KMS-11 (cell line): ENCODE results near the gene TMEM145.

Source experiments
- H2AFZ ChIP-seq: fragments of 200-600 bp; sonication (generic); 2 replicates; pipeline ENCODE4 v1.6.1; 2016; ENCODE audit warnings: antibody characterized with exemption, mixed run types, low read depth
- H3K27ac ChIP-seq: fragments of 200-600 bp; sonication (generic); 2 replicates; pipeline ENCODE4 v1.6.1; 2016; ENCODE audit warnings: mild to moderate bottlenecking, mixed run types
- H3K27me3 ChIP-seq: fragments of 200-600 bp; sonication (generic); 2 replicates; pipeline ENCODE4 v1.6.1; 2017; ENCODE audit warnings: mild to moderate bottlenecking, low read depth, mixed run types, moderate library complexity; ENCODE audit not compliant: insufficient read depth
- H3K36me3 ChIP-seq: fragments of 200-600 bp; sonication (generic); 2 replicates; pipeline ENCODE4 v1.6.1; 2017; ENCODE audit warnings: mild to moderate bottlenecking, mixed run types; ENCODE audit not compliant: insufficient read depth
- H3K4me1 ChIP-seq: fragments of 200-600 bp; sonication (generic); 2 replicates; pipeline ENCODE4 v1.6.1; 2016; ENCODE audit warnings: mild to moderate bottlenecking, low read depth, mixed run types; ENCODE audit not compliant: poor library complexity, severe bottlenecking
- H3K4me2 ChIP-seq: fragments of 200-600 bp; sonication (generic); 2 replicates; pipeline ENCODE4 v1.7.0; 2016; ENCODE audit warnings: mild to moderate bottlenecking, mixed run types
- H3K4me3 ChIP-seq: fragments of 200-600 bp; sonication (generic); IDR thresholded peaks from 2 replicates; pipeline ENCODE4 v1.6.1; 2017; ENCODE audit warnings: low read depth, low read length, mixed read lengths; ENCODE audit not compliant: insufficient read depth
- H3K79me2 ChIP-seq: fragments of 200-600 bp; sonication (generic); 2 replicates; pipeline ENCODE4 v1.6.1; 2016; ENCODE audit warnings: low read depth, mixed run types; ENCODE audit not compliant: insufficient read depth
- H3K9ac ChIP-seq: fragments of 200-600 bp; sonication (generic); 2 replicates; pipeline ENCODE4 v1.6.1; 2016; ENCODE audit warnings: mild to moderate bottlenecking, mixed run types
- H4K20me1 ChIP-seq: fragments of 200-600 bp; sonication (generic); 2 replicates; pipeline ENCODE4 v1.6.1; 2016; ENCODE audit warnings: mild to moderate bottlenecking, mixed run types; ENCODE audit not compliant: insufficient read depth
- CTCF ChIP-seq: fragments of 200-600 bp; sonication (generic); conservative IDR thresholded peaks from 2 replicates; pipeline ENCODE4 v1.6.1; 2017; ENCODE audit warnings: low read depth, mild to moderate bottlenecking, antibody characterized with exemption, low read length, moderate library complexity, mixed read lengths

TMEM145 gene

GRCh38 chr19:42343344-42344110 is 30.4 kb downstream of the TMEM145 start:
- H3K9ac ChIP-seq = no peak overlapping the region
- no peaks in the 10 kb centered on the region for H3K36me3 ChIP-seq
- H3K27ac ChIP-seq = no peak overlapping the region
- no peaks in the 10 kb centered on the region for H3K79me2 ChIP-seq
- H4K20me1 ChIP-seq = no peaks in the 10 kb centered on the region
- no peaks in the 10 kb centered on the region for H3K4me1 ChIP-seq
- H3K4me3 ChIP-seq = no peak overlapping the region
- no peaks in the 10 kb centered on the region for H3K27me3 ChIP-seq
- H2AFZ ChIP-seq = no peak overlapping the region
- no peak; the same call in 1 of the 2 replicates for TF ChIP-seq CTCF
- H3K4me2 ChIP-seq = no peak overlapping the region

- Histone ChIP-seq H2AFZ (no peak overlapping the region), H3K4me1 (no peaks in the 10 kb centered on the region), H4K20me1 (no peaks in the 10 kb centered on the region), H3K27ac (no peak overlapping the region), H3K79me2 (no peaks in the 10 kb centered on the region), H3K36me3 (no peaks in the 10 kb centered on the region), H3K4me2 (no peak overlapping the region), H3K4me3 (no peak overlapping the region), H3K9ac (no peak overlapping the region), H3K27me3 (no peaks in the 10 kb centered on the region)
- no peak for TF ChIP-seq CTCF
These were observed 31.3 kb downstream of the TMEM145 start for GRCh38 chr19:42344336-42344893.

- Histone ChIP-seq H3K79me2 (no peaks in the 10 kb centered on the region), H4K20me1 (no peaks in the 10 kb centered on the region), H3K36me3 (no peaks in the 10 kb centered on the region), H3K27ac (no peak overlapping the region), H3K4me2 (no peak overlapping the region), H3K4me3 (no peak overlapping the region), H3K27me3 (no peaks in the 10 kb centered on the region), H3K9ac (no peak overlapping the region), H2AFZ (no peak overlapping the region), H3K4me1 (no peaks in the 10 kb centered on the region)
- no peak for TF ChIP-seq CTCF
These were observed 32.2 kb downstream of the TMEM145 start for GRCh38 chr19:42345191-42345812.

- H3K4me3 ChIP-seq = no peak overlapping the region
- H3K36me3 ChIP-seq = no peaks in the 10 kb centered on the region
- H2AFZ ChIP-seq = no peak overlapping the region
- H3K9ac ChIP-seq = no peak overlapping the region
- no peak for TF ChIP-seq CTCF
- H4K20me1 ChIP-seq = no peaks in the 10 kb centered on the region
- H3K4me1 ChIP-seq = no peaks in the 10 kb centered on the region
- no peak overlapping the region for H3K4me2 ChIP-seq
- H3K27ac ChIP-seq = no peak overlapping the region
- no peaks in the 10 kb centered on the region for H3K79me2 ChIP-seq
- no peaks in the 10 kb centered on the region for H3K27me3 ChIP-seq
These were observed 35.1 kb downstream of the TMEM145 start for GRCh38 chr19:42348211-42348610.
